Measurements from ENCODE around the gene CHD3.

GRCh38 chr17:7846765-7847661 lies 41.6 kb upstream of the CHD3 start:
- TF ChIP-seq POLR2A (IDR thresholded peaks at IDR 0.05; ENCODE audit: low read length) (no peak), GATA1 (IDR thresholded peaks at IDR 0.05; ENCODE audit: low read depth, low read length) (no peak)
